ENCODE results near the gene RNF41. TPM values are rescaled to one million over a fixed set of nuclear protein-coding genes. Genes with fewer than 3 reads are reported as not detected.

The RNF41 gene
- total and polyA plus RNA-seq, 2 of the 13 experiments (the other 11 are each of a cell fraction or from before 2014, with no cell fraction given) = 27.1 to 39.4 TPM

GRCh38 chr12:56266693-56267442 lies 45.1 kb upstream of the RNF41 start, which contains the start of gene COQ10A (continued):
- TF ChIP-seq RARA (CRISPR knock-in tag; IDR thresholded peaks at IDR 0.05) (peak; percentile 25; the same call in 1 of the 2 replicates), ZNF740 (CRISPR knock-in tag; IDR thresholded peaks at IDR 0.05) (no peak), ZNF556 (CRISPR knock-in tag; IDR thresholded peaks at IDR 0.05; ENCODE audit: borderline replicate concordance) (peak; percentile 58; the same call in 1 of the 2 replicates), ZSCAN22 (CRISPR knock-in tag; IDR thresholded peaks at IDR 0.05) (no peak), SPEN (CRISPR knock-in tag; IDR thresholded peaks at IDR 0.05; ENCODE audit: low read depth) (peak; percentile 68), ZNF44 (CRISPR knock-in tag; IDR thresholded peaks at IDR 0.05) (0 out of 2 replicates have a peak, but pooled peaks have one; percentile 72), TEAD3 (CRISPR knock-in tag; optimal IDR thresholded peaks at IDR 0.05; ENCODE audit: borderline replicate concordance) (peak; percentile 7), STAG1 (CRISPR knock-in tag; IDR thresholded peaks at IDR 0.05) (peak; percentile 47), HNF1A (IDR thresholded peaks at IDR 0.05; ENCODE audit: low read depth) (no peak), HNF1A (CRISPR knock-in tag; IDR thresholded peaks at IDR 0.05; ENCODE audit: borderline replicate concordance) (peak; percentile 57; the same call in 1 of the 2 replicates), NR2F2 (IDR thresholded peaks at IDR 0.05; ENCODE audit: borderline replicate concordance, low read depth) (no peak; the same call in 1 of the 2 replicates), CSRNP2 (CRISPR knock-in tag; conservative IDR thresholded peaks at IDR 0.05; ENCODE audit: low read depth) (no peak), ARHGAP35 (CRISPR knock-in tag; IDR thresholded peaks at IDR 0.05; ENCODE audit: borderline replicate concordance) (peak; percentile 88; the same call in 1 of the 2 replicates), ZBTB4 (CRISPR knock-in tag; IDR thresholded peaks at IDR 0.05; ENCODE audit: borderline replicate concordance) (0 out of 2 replicates have a peak, but pooled peaks have one; percentile 54), TRAFD1 (CRISPR knock-in tag; IDR thresholded peaks at IDR 0.05; ENCODE audit: borderline replicate concordance) (no peak), HMG20A (CRISPR knock-in tag; IDR thresholded peaks at IDR 0.05; ENCODE audit: borderline replicate concordance) (no peak; the same call in 1 of the 2 replicates), AGO1 (IDR thresholded peaks at IDR 0.05; ENCODE audit: low read depth, low read length, poor library complexity, severe bottlenecking) (no peak)

Measured in HepG2 (cell line).